ENCODE measurements around the gene ICE2. TPM values are rescaled to one million over a fixed set of nuclear protein-coding genes. Genes with fewer than 3 reads are reported as not detected.

Gene ICE2
- total RNA-seq, 8 experiments from 2014 or later: 20.2 to 66.5 (median 28.7) TPM

GRCh38 chr15:60396100-60396499 lies 82.8 kb downstream of the ICE2 start:
- Histone ChIP-seq H3K27ac (no peak overlapping the region), H3K4me1 (replicated peaks in 1 of 2) (peaks cover 58 to 68% of the 10 kb centered on the region in 2 donors), H3K4me3 (peak overlapping the region in 2 of 5 donors; percentile 56 to 100)
- WGBS, 10 experiments: 0 to 100% (median 69%) methylated on average over 4 to 11 of the region's 12 CpGs; no CpG with 5 or more reads in 1 of the 10 experiments
- ATAC-seq (replicated peaks in 6 of 8): no peak
- in situ Hi-C loops (cut with MboI; ENCODE audit: low pct_unique_long_range_greater_than_20kb in 2 of 9, low sequenced_read_pairs in 9 of 9, unreplicated experiment in 9 of 9): no loop called here

GRCh38 chr15:60395276-60396011 lies 83.5 kb downstream of the ICE2 start:
- peak overlapping the region in 1 of 5 donors; percentile 100 for H3K4me3 ChIP-seq
- no peak for ATAC-seq (replicated peaks in 6 of 8)
- 0 to 80% (median 55%) methylated on average over 1 to 9 of the region's 9 CpGs; no CpG with 5 or more reads in 1 of the 10 experiments for WGBS, 10 experiments
- H3K4me1 ChIP-seq (replicated peaks in 1 of 2): peaks cover 65 to 74% of the 10 kb centered on the region in 2 donors
- in situ Hi-C loops (cut with MboI; ENCODE audit: low pct_unique_long_range_greater_than_20kb in 2 of 9, low sequenced_read_pairs in 9 of 9, unreplicated experiment in 9 of 9): no loop called here
- peak overlapping the region in 1 of 2 donors; percentile 39 for H3K27ac ChIP-seq

DNA sequence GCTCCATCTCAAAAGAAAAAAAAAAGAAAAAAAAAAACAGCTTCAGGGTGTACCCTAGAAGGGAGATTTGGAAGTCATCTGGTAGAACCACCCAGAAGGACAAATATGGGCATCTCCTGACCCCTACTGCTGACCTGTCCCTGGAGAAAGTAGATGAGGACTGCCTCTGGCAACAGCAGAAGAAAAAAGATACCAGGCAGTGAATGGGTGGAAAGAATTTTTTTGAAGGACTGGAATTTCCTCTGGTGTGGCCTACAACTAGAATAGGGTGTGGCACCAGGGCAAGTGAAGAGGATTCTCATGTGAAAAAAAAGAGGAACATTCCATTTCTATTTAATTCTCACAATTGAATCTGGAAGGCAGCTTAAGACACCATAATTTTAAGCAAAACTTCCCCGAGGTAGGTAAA lies 84.2 kb downstream of the ICE2 start:
- in situ Hi-C loops (cut with MboI; ENCODE audit: low pct_unique_long_range_greater_than_20kb in 2 of 9, low sequenced_read_pairs in 9 of 9, unreplicated experiment in 9 of 9): no loop called here
- Histone ChIP-seq H3K4me3 (no peak overlapping the region), H3K4me1 (replicated peaks in 1 of 2) (peaks cover 68 to 82% of the 10 kb centered on the region in 2 donors), H3K27ac (no peak overlapping the region)
- no peak for ATAC-seq (replicated peaks in 6 of 8)
- WGBS, 10 experiments: 0 to 100% (median 67%) methylated on average over 1 of the region's 1 CpG; no CpG with 5 or more reads in 1 of the 10 experiments

GRCh38 chr15:60392986-60393790 lies 85.8 kb downstream of the ICE2 start:
- Histone ChIP-seq H3K4me1 (replicated peaks in 1 of 2) (peaks cover 63 to 81% of the 10 kb centered on the region in 2 donors), H3K4me3 (no peak overlapping the region), H3K27ac (peak overlapping the region in 1 of 2 donors; percentile 57)
- WGBS, 10 experiments: 2 to 60% (median 32%) methylated on average over 1 to 8 of the region's 9 CpGs
- in situ Hi-C loops (cut with MboI; ENCODE audit: low pct_unique_long_range_greater_than_20kb in 2 of 9, low sequenced_read_pairs in 9 of 9, unreplicated experiment in 9 of 9): no loop called here
- ATAC-seq (replicated peaks in 6 of 8): peak; percentile 1 to 62 (median 24)

DNA sequence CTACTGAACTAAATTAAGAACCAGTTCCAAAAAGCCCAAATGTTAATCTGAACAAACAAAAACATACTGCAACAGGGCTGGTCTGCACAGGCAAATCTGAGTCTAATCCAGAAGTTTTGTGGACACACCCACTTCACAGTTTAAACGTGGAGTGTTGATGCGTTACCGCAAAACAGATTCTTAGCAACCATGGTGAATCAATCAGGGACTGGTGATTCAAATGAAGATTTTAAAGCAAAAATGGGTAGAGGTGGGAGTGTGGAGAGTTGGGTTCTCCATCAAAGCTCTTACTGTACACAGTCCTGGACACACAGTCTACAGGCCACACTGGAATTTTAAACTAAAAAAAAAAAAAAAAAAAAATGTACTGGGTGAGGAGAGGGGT lies 86.3 kb downstream of the ICE2 start:
- WGBS, 10 experiments: 0 to 60% (median 41%) methylated on average over 2 to 3 of the region's 3 CpGs
- in situ Hi-C loops (cut with MboI; ENCODE audit: low pct_unique_long_range_greater_than_20kb in 2 of 9, low sequenced_read_pairs in 9 of 9, unreplicated experiment in 9 of 9): no loop called here
- ATAC-seq (replicated peaks in 6 of 8): peak; percentile 7 to 29 (median 16)
- no peak overlapping the region for H3K4me3 ChIP-seq
- peaks cover 63 to 80% of the 10 kb centered on the region in 2 donors for H3K4me1 ChIP-seq (replicated peaks in 1 of 2)
- peak overlapping the region in 1 of 2 donors; percentile 57 for H3K27ac ChIP-seq

- Histone ChIP-seq H3K27ac (no peak overlapping the region), H3K4me3 (no peak overlapping the region), H3K4me1 (replicated peaks in 1 of 2) (peaks cover 63 to 74% of the 10 kb centered on the region in 2 donors)
- ATAC-seq (replicated peaks in 6 of 8): peak in 4 of 8 experiments; percentile 9 to 49 (median 11)
- in situ Hi-C loops (cut with MboI; ENCODE audit: low pct_unique_long_range_greater_than_20kb in 2 of 9, low sequenced_read_pairs in 9 of 9, unreplicated experiment in 9 of 9): no loop called here
- 0 to 21% (median 0%) methylated on average over 1 to 3 of the region's 4 CpGs; no CpG with 5 or more reads in 2 of the 10 experiments for WGBS, 10 experiments
Observed at GRCh38 chr15:60391722-60392315, 87.1 kb downstream of the ICE2 start.

- WGBS, 10 experiments: 0 to 80% (median 43%) methylated on average over 1 to 6 of the region's 6 CpGs
- ATAC-seq (replicated peaks in 6 of 8): peak; percentile 41 to 66 (median 56)
- peak overlapping the region in 1 of 2 donors; percentile 23 for H3K27ac ChIP-seq
- in situ Hi-C loops (cut with MboI; ENCODE audit: low pct_unique_long_range_greater_than_20kb in 2 of 9, low sequenced_read_pairs in 9 of 9, unreplicated experiment in 9 of 9): no loop called here
- no peak overlapping the region for H3K4me3 ChIP-seq
- H3K4me1 ChIP-seq (replicated peaks in 1 of 2): peaks cover 58 to 73% of the 10 kb centered on the region in 2 donors
Observed at GRCh38 chr15:60390871-60391501, 88.0 kb downstream of the ICE2 start.

- H3K4me3 ChIP-seq: no peak overlapping the region
- H3K27ac ChIP-seq: no peak overlapping the region
- H3K4me1 ChIP-seq (replicated peaks in 1 of 2): peaks cover 51 to 66% of the 10 kb centered on the region in 2 donors
- no peak for ATAC-seq (replicated peaks in 6 of 8)
- 0 to 100% (median 69%) methylated on average over 1 to 6 of the region's 6 CpGs for WGBS, 10 experiments
- in situ Hi-C loops (cut with MboI; ENCODE audit: low pct_unique_long_range_greater_than_20kb in 2 of 9, low sequenced_read_pairs in 9 of 9, unreplicated experiment in 9 of 9): no loop called here
Observed at GRCh38 chr15:60390231-60390630, 88.7 kb downstream of the ICE2 start.

GRCh38 chr15:60389261-60390077 lies 89.5 kb downstream of the ICE2 start:
- H3K4me3 ChIP-seq: no peak overlapping the region
- in situ Hi-C loops (cut with MboI; ENCODE audit: low pct_unique_long_range_greater_than_20kb in 2 of 9, low sequenced_read_pairs in 9 of 9, unreplicated experiment in 9 of 9): no loop called here
- H3K4me1 ChIP-seq (replicated peaks in 1 of 2): peaks cover 44 to 58% of the 10 kb centered on the region in 2 donors
- ATAC-seq (replicated peaks in 6 of 8): no peak
- H3K27ac ChIP-seq: no peak overlapping the region
- 0 to 93% (median 71%) methylated on average over 2 to 7 of the region's 8 CpGs for WGBS, 10 experiments

GRCh38 chr15:60387321-60387720 lies 91.6 kb downstream of the ICE2 start:
- H3K4me3 ChIP-seq: no peak overlapping the region
- WGBS, 10 experiments: 71 to 100% (median 83%) methylated on average over 1 of the region's 1 CpG; no CpG with 5 or more reads in 7 of the 10 experiments
- no peak for ATAC-seq (replicated peaks in 6 of 8)
- no peak overlapping the region for H3K27ac ChIP-seq
- in situ Hi-C loops (cut with MboI; ENCODE audit: low pct_unique_long_range_greater_than_20kb in 2 of 9, low sequenced_read_pairs in 9 of 9, unreplicated experiment in 9 of 9): no loop called here
- H3K4me1 ChIP-seq (replicated peaks in 1 of 2): peaks cover 22 to 37% of the 10 kb centered on the region in 2 donors

GRCh38 chr15:60386615-60387014 lies 92.3 kb downstream of the ICE2 start:
- 40 to 86% (median 57%) methylated on average over 3 to 4 of the region's 4 CpGs; no CpG with 5 or more reads in 1 of the 10 experiments for whole genome bisulfite sequencing, 10 experiments
- in situ Hi-C loops (cut with MboI; ENCODE audit: low pct_unique_long_range_greater_than_20kb in 2 of 9, low sequenced_read_pairs in 9 of 9, unreplicated experiment in 9 of 9): no loop called here

More at GRCh38 chr15:60386615-60387014, 92.3 kb downstream of the ICE2 start:
- Histone ChIP-seq H3K27ac (no peak overlapping the region), H3K4me1 (replicated peaks in 1 of 2) (peaks cover 15 to 29% of the 10 kb centered on the region in 2 donors), H3K4me3 (no peak overlapping the region)
- ATAC-seq (replicated peaks in 6 of 8): peak in 4 of 8 experiments; percentile 39 to 65 (median 50)

Data from motor neuron (in vitro differentiated cells).